Neural cell (in vitro differentiated cells): Measurements from ENCODE around the gene SUMO1.

ENCODE experiments used
- EP300 ChIP-seq: fragments of 450-650 bp; conservative IDR thresholded peaks from 2 replicates; pipeline ENCODE4 v1.6.1; 2014; ENCODE audit warnings: antibody characterized with exemption, mild to moderate bottlenecking, moderate library complexity; ENCODE audit not compliant: poor library complexity, severe bottlenecking
- POLR2AphosphoS5 ChIP-seq: IDR thresholded peaks from 2 replicates; pipeline ENCODE4 v1.6.1; 2012
- REST ChIP-seq: IDR thresholded peaks from 2 replicates; pipeline ENCODE4 v1.6.1; 2012; ENCODE audit warnings: borderline replicate concordance
- TF ChIP-seq, protein P1 (sequence below): fragments of 450-650 bp; IDR thresholded peaks from 2 replicates; pipeline ENCODE4 v1.5.1; 2014; ENCODE audit warnings: antibody characterized with exemption, mild to moderate bottlenecking, moderate library complexity; ENCODE audit not compliant: poor library complexity, severe bottlenecking

- TF ChIP-seq, protein P1, sequence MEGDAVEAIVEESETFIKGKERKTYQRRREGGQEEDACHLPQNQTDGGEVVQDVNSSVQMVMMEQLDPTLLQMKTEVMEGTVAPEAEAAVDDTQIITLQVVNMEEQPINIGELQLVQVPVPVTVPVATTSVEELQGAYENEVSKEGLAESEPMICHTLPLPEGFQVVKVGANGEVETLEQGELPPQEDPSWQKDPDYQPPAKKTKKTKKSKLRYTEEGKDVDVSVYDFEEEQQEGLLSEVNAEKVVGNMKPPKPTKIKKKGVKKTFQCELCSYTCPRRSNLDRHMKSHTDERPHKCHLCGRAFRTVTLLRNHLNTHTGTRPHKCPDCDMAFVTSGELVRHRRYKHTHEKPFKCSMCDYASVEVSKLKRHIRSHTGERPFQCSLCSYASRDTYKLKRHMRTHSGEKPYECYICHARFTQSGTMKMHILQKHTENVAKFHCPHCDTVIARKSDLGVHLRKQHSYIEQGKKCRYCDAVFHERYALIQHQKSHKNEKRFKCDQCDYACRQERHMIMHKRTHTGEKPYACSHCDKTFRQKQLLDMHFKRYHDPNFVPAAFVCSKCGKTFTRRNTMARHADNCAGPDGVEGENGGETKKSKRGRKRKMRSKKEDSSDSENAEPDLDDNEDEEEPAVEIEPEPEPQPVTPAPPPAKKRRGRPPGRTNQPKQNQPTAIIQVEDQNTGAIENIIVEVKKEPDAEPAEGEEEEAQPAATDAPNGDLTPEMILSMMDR, result peak; percentile 66
- TF ChIP-seq REST, result no peak
- TF ChIP-seq POLR2AphosphoS5, result no peak
- no peak for TF ChIP-seq EP300
Observed at GRCh38 chr2:202278944-202279343, 40.5 kb upstream of the SUMO1 start.
